Erythroblast (primary cell): ENCODE results near the gene CNBD2.
"Not testable (repeated sequence)": the region's sequence is repeated elsewhere in the genome, so short reads cannot be mapped to it uniquely, and the experiment has no call there.

Experiments
- DNase-seq, 2 experiments: peaks; one replicate each; lab custom pipeline; 2025; lab: John Stamatoyannopoulos, UW
- GATA1 ChIP-seq: IDR thresholded peaks from 2 replicates; pipeline ENCODE4 v1.6.1; 2011; ENCODE audit warnings: low read depth, mild to moderate bottlenecking, control low read depth, low read length, moderate library complexity
- POLR2A ChIP-seq: IDR thresholded peaks from 2 replicates; pipeline ENCODE4 v1.6.1; 2011; ENCODE audit warnings: mild to moderate bottlenecking, low read length

Gene CNBD2

DNA sequence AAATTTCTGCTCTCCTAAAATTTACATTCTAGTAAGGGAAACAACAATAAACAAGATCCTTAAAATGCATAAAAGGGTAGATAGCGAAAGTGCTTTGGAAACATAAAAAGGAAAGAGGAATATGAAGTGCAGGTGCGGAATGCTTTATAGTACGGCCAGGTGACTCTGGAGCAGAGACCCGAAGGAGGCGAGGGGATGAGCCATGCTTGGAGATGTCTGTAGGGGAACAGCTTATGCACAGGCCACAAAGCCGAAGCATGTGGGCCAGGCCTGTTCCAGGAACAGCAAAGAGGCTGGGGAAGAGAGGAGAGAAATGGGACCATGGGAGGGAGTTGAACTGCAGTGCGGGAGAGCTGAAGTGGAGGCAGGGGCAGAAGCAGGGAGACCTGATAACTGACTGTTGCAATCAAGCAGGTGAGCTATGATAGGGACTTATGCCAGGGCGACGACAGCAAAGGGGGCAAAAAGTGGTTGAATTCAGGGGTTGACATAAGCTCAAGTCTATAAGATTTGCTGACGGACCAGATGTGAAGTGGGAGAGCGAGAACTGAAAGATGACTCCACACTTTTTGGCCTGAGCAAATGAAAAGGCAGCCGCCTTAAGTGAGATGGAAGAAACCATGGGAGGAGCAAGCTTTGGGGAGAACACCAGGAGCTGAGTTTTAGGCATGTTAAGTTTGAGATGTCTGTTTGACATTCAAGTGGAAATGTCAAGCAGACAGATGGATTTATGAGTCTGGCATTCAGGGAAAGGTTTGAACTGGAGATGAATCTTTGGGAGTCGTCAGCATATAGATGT lies 83.1 kb downstream of the CNBD2 start:
- DNase-seq, result peak; percentile 55 to 58
- no peak for TF ChIP-seq GATA1
- no peak for TF ChIP-seq POLR2A

DNA sequence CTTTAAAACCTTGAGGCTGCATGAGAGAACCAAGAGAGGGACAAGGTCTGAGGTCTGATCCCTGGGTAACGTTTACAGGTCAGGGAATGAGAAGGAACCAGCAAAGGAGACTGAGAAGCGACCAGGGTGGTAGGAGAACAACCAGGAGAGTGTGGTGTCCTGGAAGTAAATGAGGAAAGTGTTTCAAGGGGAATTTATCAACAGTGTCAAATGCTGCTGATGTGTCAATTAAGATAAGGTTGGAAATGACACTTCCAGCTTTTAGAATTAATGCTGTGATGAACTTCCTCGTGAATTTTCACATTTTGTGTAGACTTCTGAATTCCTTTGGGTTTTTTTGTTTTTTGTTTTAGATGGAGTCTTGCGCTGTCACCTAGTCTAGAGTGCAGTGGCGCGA lies 83.7 kb downstream of the CNBD2 start:
- TF ChIP-seq POLR2A, result no peak
- no peak for TF ChIP-seq GATA1
- DNase-seq, result peak in 1 of 2 experiments; percentile 41

DNA sequence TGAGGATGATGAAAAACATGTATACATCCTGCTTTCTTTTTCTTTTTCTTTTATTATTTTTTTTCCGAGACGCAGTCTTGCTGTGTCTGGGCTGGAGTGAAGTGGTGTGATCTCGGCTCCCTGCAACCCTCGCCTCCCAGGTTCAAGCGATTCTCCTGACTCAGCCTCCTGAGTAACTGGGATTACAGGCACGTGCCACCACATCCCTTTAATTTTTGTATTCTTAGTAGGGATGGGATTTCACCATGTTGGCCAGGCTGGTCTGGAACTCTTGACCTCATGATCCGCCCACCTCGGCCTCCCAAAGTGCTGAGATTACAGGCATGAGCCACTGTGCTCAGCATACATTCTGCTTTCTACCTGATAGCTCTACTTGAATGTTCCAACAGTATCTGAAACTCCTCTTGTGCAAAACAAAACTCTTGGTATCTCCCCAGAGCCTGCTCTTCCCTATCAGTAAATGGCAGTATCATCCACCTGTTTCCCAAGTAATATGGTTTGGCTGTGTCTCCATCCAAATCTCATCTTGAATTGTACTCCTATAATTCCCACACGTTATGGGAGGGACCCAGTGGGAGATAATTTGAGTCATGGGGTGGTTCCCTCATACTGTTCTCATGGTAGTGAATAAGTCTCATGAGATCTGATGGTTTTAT lies 85.6 kb downstream of the CNBD2 start:
- DNase-seq, result peak; percentile 14 to 21

DNA sequence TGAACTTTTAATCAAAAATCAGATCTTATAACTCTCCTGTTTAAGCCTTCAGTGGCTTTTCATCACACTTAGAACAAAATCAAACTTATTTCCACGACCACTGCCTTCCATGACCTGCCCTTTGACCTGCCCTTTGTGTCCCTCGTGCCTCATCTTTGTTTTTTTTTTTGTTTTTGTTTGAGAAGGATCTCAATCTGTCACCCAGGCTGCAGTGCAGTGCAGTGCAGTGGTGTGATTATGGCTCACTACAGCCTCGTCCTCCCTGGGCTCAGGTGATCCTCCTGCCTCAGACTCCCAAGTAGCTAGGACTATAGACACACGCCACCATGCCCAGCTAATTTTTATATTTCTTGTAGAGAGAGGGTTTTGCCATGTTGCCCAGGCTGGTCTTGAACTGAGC lies 86.8 kb downstream of the CNBD2 start:
- DNase-seq, result no peak
- TF ChIP-seq POLR2A (no peak), GATA1 (no peak)

DNA sequence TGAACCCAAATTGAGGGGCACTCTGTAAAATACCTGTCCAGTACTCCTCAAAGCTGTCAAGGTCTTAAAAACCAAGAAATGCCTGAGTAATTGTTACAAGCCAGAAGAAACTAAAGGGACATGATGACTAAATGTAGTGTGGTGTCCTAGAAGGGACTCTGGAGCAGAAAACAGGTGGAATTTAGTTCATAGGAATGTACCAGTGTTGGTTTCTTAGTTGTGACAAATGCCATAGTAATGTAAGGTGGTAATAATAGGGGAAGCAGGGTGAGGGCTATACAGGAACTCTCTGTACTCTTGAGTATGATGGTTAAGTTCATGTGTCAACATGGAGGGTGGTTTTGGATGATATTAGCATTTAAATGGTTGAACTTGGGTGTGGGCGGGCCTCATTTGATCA lies 92.3 kb downstream of the CNBD2 start:
- TF ChIP-seq POLR2A (no peak), GATA1 (no peak)
- no peak for DNase-seq

DNA sequence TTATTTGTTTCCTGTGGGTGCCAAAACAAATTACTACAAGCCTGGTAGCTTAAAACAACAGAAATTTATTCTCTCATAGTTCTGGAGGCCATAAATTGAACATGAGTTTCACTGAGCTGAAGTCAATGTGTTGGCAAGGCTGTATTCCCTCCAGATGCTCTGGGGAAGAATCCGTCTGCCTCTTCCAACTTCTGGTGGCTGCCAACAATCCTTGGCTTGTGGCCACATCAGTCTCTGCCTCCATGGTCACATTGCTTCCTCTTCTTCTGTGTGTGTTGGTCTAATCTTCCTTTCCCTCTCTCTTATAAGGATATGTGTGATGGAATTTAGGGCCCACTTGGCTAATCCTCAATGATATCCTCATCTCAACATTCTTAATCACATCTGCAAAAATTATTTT lies 93.4 kb downstream of the CNBD2 start:
- TF ChIP-seq GATA1 (no peak), POLR2A (no peak)
- DNase-seq, result no peak

DNA sequence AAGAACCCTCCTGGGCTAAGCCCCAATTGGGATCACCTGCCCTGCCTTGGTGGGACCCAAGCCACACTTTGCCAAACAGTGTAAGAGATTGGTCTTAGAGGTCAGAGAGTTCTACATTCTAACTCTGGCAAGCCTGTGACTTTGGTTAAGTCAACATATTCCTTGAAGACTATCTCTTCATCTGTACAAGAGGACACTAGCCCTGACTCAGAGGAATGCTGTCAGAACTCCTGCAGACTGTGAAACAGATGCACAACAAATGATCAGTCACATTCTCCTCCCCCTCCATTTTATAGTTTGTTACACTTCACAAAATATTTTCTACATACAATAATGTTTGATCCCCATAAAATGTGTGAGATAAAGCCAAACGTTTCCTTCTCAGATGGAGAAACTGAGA lies 94.4 kb downstream of the CNBD2 start:
- DNase-seq, result no peak
- TF ChIP-seq GATA1 (no peak), POLR2A (no peak)

DNA sequence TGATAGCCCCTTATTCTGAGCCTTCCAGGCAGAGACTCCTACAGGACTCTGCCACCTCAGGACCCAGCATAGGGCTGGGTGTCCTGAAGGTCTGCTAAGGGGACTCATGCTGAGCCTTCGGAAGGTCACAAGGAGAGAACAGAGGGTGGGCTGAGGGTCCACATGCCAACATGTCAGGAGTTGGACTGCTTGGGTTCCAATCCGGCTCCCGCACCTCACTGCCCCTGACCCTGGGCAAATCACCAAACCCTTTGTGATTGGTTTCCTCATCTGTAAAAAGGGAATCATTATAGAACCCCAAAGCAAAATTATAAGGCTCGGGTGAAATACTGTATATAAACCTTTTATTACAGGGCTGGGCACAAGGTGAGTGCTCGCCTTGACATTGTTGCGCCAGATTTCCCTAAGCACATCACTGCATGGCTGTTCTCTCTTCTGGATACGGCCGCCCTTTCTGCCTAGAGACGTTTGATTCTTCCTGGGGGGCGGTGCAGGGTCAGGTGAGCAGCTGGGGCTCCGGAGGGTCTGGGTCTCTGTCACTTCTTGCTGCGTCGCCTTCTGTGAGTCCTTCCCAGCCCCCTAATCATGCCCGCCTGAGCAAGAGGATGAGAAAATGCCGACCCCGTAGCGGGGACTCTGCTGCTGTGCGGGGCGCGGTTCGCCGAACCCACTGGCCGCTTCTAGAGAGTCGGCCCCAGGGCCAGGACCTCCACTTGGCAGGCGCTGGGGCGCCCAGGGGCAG lies 95.7 kb downstream of the CNBD2 start:
- DNase-seq, result no peak
- no peak for TF ChIP-seq GATA1
- no peak for TF ChIP-seq POLR2A

DNA sequence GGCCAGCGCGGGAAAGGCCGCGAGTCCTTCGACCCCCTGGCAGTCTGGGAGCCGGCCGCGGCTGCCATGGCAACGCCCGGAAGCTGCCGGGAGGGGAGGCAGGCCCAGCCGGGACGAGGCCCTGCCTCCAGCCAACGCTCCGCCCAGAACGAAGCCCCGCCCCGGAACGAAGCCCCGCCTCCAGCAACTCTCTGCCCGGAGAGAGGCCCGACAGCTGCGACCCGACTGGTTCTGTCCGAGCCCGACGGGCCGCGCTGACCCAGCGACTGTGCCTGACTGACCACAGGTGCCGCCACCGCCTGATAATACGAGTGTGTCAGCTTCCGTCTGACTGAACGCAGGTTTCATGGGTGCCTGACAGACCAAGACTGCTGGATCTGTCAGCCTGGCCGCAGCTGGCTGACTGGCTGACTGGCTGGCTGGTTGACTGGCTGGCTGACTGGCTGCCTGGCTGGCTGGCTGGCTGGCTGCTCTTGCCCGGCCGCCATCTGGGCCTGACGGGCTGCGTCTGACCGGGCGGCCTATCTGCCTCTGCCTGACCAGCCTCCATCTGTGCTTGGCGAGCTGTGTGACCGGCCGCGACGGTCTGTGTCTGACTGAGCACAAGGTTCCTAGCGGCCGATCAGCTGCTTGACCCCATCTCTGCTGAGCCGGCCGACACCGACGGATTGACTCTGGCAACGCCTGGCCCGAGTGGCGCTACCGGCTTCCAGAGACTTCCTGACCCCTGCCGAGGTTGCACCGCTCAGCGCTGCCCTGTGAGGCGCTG lies 96.5 kb downstream of the CNBD2 start:
- DNase-seq, result peak; percentile 88 to 93
- TF ChIP-seq POLR2A (peak; percentile 56), GATA1 (no peak)

DNA sequence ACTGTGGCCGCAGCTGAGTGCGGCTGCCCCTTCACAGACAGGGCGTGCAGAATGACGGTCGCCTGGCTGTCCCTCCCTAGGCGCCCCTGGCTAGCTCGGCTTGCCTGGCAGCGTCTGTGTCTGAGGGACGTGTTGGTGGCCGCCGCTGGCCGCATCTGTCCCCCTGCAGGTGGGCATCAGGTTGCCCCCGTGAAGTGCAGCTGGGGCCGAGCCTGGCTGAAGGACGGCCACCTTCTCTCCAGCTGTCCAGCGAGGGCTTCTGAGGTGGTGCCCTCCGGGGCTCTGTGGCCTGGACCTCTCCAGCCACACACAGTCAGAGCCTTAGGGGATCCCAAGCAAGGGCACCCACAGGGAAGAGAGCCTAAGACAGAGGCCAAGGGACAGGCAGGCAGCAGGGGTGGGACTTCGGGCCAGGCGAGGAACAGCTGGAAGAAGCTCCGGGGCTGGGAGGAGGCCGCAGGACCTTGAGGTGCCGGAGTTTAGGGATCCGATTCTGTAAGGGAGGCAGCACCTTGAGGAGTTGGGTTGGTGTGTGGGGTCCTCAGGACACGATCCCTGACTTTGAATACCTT lies 97.1 kb downstream of the CNBD2 start:
- DNase-seq, result no peak
- TF ChIP-seq POLR2A (no peak), GATA1 (no peak)

DNA sequence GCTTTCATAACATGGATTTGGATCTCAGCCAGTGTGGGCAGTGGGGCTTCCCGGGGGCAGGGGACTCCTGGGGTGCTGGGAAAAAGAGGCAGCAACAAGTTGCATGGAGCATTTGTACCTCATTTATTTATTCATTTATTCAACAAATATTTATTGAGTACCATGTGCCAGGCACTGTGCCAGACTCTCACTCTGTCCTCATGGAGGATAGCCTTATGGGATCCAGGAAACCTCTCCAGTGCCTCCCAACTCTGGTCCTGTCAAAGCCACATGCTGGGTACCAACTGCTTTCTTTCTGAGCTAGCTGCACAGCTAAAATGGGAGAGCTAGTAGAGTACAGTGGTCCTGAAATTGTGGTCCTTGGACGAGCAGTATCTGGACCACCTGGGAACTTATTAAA lies 98.4 kb downstream of the CNBD2 start:
- no peak for DNase-seq
- no peak for TF ChIP-seq GATA1
- TF ChIP-seq POLR2A, result no peak

DNA sequence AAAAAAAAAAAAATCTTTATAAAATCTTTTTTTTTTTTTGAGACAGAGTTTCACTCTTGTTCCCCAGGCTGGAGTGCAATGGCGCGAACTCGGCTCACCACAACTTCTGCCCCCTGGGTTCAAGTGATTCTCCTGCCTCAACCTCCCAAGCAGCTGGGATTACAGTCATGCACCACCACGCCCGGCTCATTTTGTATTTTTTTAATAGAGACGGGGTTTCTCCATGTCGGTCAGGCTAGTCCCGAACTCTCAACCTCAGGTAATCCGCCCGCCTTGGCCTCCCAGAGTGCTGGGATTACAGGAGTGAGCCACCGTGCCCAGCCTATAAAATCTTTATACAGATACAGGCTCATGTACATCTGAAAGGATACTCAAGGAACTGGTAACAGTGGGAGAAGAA lies 100.1 kb downstream of the CNBD2 start:
- not testable (repeated sequence) for DNase-seq

DNA sequence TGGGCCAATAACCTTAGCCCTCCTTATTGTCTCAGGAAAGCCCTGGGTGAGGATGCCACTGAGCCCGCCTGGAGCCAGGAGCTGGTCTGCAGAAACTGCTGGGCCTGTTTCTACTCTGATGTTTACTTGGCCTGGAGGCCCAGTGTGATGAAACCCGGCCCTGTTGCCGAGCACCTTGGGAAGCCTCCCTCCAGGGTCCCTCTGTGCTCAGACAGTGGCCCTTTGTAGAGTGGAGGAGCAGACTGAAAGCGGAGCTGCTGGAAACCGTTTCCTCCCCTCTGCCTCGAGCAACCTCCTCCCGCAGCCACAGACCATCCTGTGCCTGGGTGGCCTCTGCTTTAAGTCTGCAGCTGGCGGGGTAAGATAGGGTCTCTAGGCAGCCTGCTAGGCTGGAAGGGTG lies 102.1 kb downstream of the CNBD2 start:
- no peak for DNase-seq
- TF ChIP-seq POLR2A (no peak), GATA1 (no peak)
